ENCODE data around the gene AFF1. TPM values are rescaled to one million over a fixed set of nuclear protein-coding genes. Genes with fewer than 3 reads are reported as not detected.
A peak's percentile ranks its signal among the peaks of the same experiment; 100 is the strongest.

AFF1 gene
- polyA plus RNA-seq (ENCODE audit: insufficient read length in 3 of 3), result 10 to 100 TPM; 43.6 to 47.3 (median 45.4) TPM

DNA sequence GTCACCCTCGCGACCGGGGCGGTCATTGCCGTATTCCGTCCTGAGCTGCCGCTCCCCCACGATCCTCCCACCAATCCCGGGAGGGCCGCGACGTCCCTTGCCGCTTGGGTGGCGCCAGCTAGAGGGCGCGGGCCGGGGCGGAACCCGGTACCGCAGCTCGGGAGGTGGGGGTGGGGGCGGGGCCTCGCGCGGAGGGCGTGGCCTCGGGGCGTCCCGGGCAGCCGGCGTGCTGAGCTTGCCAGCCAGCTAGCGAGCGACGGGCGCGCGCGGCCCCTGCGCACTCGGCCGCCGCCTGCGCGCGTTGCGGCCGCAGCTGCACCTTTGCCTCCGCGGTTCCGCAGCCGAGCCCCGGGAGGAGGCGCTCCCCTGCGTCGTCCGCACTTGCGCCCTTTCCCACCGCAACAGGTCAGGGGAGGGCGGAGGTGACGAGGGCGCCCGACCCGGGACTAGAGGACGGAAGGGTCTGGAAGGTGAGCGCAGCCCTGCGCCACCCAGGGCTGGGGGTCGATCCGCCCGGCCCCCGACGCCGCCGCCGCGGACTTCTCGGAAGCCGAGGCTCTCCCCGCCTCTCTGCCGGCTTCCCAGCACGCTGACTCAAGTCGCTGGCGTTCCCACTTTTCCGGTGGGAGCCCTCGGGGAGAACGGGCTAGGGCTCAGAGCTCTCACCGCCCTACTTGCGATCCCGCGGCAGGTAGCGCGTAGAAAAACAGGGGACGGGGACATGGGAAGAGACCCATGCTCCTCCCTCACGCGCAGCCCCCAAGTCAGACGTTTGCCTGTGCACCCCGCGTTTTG, at the start of gene AFF1:
TSS of gene AFF1 (plus strand) at position 241 of the 795 bp plus-strand sequence. CDS start 13,523 bp downstream, outside the sequence.
- DNase-seq (ENCODE audit: low read depth in 3 of 3, low spot score in 2 of 3), result peak in 2 of 3 donors; percentile 70 to 75

- no peak for DNase-seq (ENCODE audit: low read depth in 3 of 3, low spot score in 2 of 3)
Observed at GRCh38 chr4:86890790-86891189, 44.0 kb upstream of the AFF1 start.

DNA sequence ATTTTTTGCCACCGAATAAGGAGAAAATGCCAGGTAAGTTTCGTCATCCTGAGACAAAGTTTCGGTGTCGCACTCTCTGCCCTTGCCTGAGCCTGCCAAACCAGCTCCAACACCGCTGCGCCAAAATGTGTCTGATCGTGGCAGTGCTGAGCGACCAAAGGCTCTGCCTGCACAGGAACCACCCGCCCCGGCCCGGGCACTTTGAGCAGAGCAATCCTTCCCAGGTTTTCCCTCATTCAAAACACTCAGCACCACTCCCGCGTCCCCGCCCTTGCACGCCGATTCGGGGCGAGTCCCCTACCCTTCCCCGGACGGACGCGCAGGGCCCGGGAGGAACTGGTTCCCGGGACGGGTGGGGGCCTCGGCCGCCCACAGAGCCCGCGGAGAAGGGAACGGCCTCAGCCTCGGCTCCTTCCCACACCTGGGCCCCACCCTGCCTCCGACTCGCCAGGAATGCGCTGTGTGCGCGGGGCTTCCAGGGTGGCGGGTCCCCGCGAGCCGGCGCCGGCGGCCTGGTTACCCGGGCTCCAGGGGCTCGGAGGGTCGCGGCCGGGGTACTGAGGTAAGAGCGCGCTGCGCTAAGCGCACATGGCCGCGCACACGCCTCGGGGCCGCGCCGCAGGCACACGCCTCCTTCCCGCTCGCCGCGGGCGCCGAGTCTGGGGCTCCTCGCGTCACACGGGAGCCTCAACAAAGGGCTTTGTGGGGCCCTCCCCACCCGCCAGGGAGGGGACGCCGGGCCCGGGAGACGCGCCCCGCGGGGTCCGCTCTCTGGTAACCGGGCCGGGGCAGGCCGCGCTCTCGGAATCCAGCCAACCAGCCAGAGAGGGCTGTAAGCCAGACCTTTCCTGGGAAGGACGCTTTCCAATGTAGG, 42.8 kb upstream of the AFF1 start, which contains the start of gene C4orf36:
TSS of gene C4orf36 (minus strand) at position 661 of the 874 bp plus-strand sequence. CDS start 902 bp downstream, outside the sequence.
- no peak for DNase-seq (ENCODE audit: low read depth in 3 of 3, low spot score in 2 of 3)

DNA sequence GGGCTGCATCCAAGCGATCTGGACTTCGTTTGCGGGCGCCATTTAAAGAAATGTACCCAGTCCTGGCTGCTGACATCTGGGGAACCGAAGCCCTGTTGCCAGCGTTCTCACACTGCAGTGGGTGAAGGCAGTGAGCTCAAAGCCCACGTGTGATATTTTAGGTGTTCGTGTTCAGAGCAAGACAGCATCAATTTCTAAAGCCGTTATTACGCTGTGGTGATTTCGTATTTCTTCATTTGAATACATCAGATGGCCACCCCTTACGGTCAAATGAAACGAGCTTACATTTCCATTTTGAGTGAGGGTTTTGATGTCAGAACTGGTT, 42.2 kb upstream of the AFF1 start:
- no peak for DNase-seq (ENCODE audit: low read depth in 3 of 3, low spot score in 2 of 3)

- DNase-seq (ENCODE audit: low read depth in 3 of 3, low spot score in 2 of 3), result no peak
Observed at GRCh38 chr4:86893136-86893535, 41.7 kb upstream of the AFF1 start.

DNA sequence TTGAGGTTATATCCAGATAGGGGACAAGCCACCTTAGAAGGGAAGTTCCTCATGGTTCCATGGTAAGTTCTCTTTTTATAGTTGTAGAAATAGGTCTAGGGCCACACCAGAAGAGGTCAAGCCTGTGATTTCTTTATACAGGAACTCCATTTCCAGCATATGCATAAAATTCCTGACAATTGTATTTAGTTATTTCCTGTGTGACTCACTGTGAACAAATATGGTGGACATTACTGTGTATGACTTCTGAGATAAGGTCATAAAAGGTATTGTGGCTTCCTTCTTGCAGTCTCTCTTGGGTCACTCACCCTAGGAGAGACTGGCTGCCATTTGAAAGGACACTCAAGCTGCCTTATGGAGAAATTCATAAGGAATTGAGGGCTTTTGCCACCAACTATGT, 40.4 kb upstream of the AFF1 start:
- DNase-seq (ENCODE audit: low read depth in 3 of 3, low spot score in 2 of 3), result no peak

- no peak for DNase-seq (ENCODE audit: low read depth in 3 of 3, low spot score in 2 of 3)
Observed at GRCh38 chr4:86895692-86896488, 38.9 kb upstream of the AFF1 start.

- no peak for DNase-seq (ENCODE audit: low read depth in 3 of 3, low spot score in 2 of 3)
Observed at GRCh38 chr4:86896596-86896995, 38.2 kb upstream of the AFF1 start.

GRCh38 chr4:86898562-86898961, 36.2 kb upstream of the AFF1 start:
- DNase-seq (ENCODE audit: low read depth in 3 of 3, low spot score in 2 of 3), result no peak

DNA sequence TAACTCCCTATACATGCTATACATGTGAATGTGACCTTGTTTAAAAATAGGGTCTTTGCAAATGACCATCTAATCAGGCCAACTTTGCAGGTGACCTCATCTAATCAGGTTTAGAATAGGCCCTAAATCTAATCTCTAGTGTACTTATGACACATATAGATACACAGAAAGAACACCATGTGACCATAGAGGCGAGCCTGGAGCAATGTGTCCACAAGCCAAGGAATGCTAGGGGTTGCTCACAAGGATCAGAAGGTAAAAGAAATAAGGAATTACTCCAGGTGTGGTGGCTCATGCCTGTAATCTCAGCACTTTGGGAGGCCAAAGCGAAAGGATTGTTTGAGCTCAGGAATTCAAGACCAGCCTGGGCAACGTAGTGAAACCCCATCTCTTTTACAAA, 32.9 kb upstream of the AFF1 start:
- no peak for DNase-seq (ENCODE audit: low read depth in 3 of 3, low spot score in 2 of 3)

DNA sequence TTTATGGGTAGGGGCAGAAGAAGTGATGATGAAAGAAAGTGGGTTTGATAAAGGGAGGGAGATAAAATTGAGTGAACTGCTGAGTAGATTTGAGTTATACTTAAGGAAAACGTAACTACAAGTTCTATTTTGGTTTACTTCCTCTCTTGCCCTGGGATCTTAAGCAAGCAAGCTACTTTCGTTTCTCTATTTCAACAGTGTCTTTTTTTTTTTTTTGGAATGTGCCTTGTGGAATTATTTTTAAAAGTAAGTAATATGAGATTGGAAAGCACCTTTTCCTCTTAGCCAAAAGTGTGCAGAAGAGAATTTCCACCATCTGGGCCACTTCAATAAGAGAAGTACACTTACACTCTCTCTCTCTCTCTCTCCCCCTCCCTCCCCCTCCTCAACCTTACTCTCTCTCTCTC, 26.6 kb upstream of the AFF1 start:
- DNase-seq (ENCODE audit: low read depth in 3 of 3, low spot score in 2 of 3), result no peak

DNA sequence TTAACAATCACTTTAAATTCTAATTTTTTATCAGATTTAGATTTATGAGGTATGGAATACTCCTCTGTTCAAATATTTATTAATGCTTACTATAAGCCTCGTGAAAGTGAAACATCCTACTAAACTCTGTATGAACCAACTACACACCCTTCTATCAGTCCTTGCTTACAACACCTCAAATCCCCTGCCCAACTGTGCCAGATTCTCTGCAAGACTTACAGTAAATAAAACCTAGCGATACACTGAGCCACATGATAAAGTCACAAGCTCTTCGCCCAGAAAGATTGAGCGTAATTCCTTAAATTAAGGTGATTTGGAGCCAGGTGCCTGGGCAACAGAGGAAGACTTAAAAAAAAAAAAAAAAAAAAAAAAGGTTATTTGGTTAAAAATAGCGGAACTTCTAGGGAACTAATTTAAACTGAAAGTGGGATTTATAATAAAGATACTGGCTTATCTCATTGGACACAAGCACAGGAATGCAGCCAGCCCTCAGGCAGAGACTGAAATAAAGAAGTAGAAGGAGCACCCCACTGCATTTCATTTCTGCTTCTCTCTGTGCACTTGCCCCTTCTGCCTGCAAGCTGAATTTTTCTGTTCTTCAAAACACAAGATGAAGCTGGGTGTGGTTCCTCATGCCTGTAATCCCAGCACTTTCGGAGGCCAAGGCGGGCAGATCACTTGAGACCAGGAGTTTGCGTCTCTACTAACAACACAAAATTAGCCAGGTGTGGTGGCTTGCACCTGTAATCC, 25.1 kb upstream of the AFF1 start:
- no peak for DNase-seq (ENCODE audit: low read depth in 3 of 3, low spot score in 2 of 3)

DNA sequence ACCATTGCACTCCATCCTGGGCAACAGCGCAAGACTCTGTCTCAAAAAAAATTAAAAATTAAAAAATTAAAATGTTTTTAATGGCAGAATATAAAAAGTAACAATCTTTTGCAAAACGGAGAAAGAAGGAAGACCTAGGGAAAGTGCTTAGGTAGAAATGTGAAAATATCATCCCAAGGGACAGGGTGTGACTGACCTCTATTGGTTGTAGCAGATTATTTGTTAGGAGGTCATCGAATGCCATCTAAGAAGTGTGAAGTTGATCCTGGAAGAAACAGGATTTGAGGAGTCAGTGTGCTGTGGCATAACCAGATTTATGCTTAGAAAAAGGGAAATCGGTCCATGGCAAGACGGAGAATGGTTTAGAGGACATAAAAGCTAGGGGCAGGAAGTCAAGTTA, 24.4 kb upstream of the AFF1 start:
- no peak for DNase-seq (ENCODE audit: low read depth in 3 of 3, low spot score in 2 of 3)

DNA sequence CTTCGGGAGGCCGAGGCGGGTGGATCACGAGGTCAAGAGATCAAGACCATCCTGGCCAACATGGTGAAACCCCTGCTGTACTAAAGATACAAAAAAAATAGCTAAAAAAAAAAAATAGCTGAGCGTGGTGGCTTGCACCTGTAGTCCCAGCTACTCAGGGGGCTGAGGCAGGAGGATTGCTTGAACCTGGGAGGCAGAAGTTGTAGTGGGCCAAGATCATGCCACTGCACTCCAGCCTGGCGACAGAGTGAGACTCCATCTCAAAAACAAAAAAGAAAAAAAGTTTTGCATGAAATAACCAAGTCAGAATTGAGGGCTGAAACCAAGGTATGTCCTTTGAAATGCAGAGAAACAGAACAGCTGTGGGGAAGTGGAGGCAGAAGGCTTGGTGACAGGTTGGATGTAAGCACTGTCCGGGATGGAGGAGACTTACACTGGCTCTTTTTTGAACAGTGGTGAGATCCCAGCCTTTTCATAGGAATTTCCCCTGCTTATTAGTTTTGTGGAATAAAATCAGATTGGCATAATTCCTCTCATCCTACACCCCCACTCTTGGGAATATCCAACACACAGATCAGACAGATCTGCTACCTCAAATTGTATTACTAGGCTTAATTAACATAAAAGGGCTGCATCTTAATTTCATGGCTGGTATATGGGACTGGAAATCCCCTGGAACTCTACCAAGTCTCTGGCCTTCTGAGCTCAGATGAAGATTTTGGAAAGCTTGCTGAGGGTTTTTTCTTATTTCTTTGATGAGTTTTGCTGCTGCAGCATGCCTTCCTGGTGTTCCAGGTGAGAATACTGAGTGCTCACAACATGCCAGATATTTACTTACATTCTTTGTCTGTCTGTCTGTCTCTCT, 23.8 kb upstream of the AFF1 start:
- no peak for DNase-seq (ENCODE audit: low read depth in 3 of 3, low spot score in 2 of 3)

DNA sequence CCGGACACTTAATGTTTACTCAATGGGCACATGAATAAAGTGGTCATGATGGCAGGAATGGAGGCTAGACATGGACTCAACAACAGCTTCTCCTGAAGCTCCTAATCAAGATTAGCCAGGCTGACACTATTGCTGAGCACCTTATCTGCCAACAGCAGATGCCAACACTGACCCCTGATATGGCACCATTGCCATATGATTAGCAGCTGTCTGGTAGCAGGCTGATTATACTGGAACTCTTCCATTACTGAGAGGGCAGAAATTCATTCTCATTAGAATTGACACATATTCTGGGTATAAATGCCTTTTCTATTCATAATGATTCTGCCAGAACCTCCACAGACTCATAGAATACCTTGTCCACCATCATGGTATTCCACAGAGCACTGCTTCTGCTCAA, 18.4 kb upstream of the AFF1 start:
- no peak for DNase-seq (ENCODE audit: low read depth in 3 of 3, low spot score in 2 of 3)

GRCh38 chr4:86917212-86918039, 17.4 kb upstream of the AFF1 start:
- DNase-seq (ENCODE audit: low read depth in 3 of 3, low spot score in 2 of 3), result no peak

- DNase-seq (ENCODE audit: low read depth in 3 of 3, low spot score in 2 of 3), result no peak
Observed at GRCh38 chr4:86918539-86919072, 16.2 kb upstream of the AFF1 start.

- DNase-seq (ENCODE audit: low read depth in 3 of 3, low spot score in 2 of 3), result no peak
Observed at GRCh38 chr4:86919561-86920223, 15.1 kb upstream of the AFF1 start.
